HepG2 (cell line): ENCODE measurements around the gene CCDC116.

Experiments used
- CTCF ChIP-seq: sonication (generic); formaldehyde crosslinking; IDR thresholded peaks from 2 replicates; pipeline ENCODE4 v1.5.0; 2020; ENCODE audit warnings: mild to moderate bottlenecking, missing genetic modification reagents, moderate library complexity
- HNF4A ChIP-seq: sonication (generic); formaldehyde crosslinking; IDR thresholded peaks from 2 replicates; pipeline ENCODE4 v1.4.0; 2020; ENCODE audit warnings: missing genetic modification reagents
- RAD21 ChIP-seq: fragments of 450-650 bp; formaldehyde crosslinking; IDR thresholded peaks from 2 replicates; pipeline ENCODE4 v1.5.0; 2020; ENCODE audit warnings: mild to moderate bottlenecking
- RXRA ChIP-seq: sonication (generic); formaldehyde crosslinking; IDR thresholded peaks from 2 replicates; pipeline ENCODE4 v1.5.1; 2020; ENCODE audit warnings: missing genetic modification reagents
- SRF ChIP-seq: IDR thresholded peaks from 2 replicates; pipeline ENCODE4 v1.6.1; 2011; ENCODE audit warnings: mild to moderate bottlenecking, low read depth, low read length, moderate library complexity
- TSC22D2 ChIP-seq: sonication (generic); formaldehyde crosslinking; IDR thresholded peaks from 2 replicates; pipeline ENCODE4 v1.5.1; 2020; ENCODE audit warnings: missing genetic modification reagents, mild to moderate bottlenecking, borderline replicate concordance
- ZNF530 ChIP-seq: sonication (generic); formaldehyde crosslinking; IDR thresholded peaks from 2 replicates; pipeline ENCODE4 v1.5.0; 2020; ENCODE audit warnings: low read depth, mild to moderate bottlenecking, missing genetic modification reagents
- TF ChIP-seq, protein P1 (sequence below): IDR thresholded peaks from 2 replicates; pipeline ENCODE4 v1.6.1; 2016; ENCODE audit warnings: missing compliant biosample characterization, missing genetic modification reagents, borderline replicate concordance
- TF ChIP-seq, protein P2 (sequence below): sonication (generic); formaldehyde crosslinking; IDR thresholded peaks from 2 replicates; pipeline ENCODE4 v1.8.1; 2023; ENCODE audit warnings: missing genetic modification reagents, inconsistent platforms, borderline replicate concordance

DNA sequence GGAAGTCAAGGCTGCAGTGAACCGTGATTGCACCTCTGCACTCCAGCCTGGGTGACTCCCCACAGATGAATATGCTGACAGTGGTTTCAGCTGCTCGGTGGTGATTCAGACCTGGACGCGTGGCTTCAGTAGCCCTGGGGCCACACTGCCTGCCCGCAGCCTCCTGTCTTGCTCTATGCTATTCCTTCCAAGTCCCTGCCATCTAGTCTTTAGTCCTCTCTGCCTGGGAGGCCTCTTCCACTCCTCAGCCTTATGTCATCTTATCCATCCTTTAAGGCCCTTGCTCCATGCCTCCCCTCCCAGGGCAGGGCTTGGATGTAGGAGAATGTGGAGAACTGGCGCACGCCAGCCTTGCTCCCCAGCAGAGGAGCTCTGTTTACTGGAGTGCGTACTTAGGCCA, 25.8 kb upstream of the CCDC116 start:
- TF ChIP-seq, protein P1, sequence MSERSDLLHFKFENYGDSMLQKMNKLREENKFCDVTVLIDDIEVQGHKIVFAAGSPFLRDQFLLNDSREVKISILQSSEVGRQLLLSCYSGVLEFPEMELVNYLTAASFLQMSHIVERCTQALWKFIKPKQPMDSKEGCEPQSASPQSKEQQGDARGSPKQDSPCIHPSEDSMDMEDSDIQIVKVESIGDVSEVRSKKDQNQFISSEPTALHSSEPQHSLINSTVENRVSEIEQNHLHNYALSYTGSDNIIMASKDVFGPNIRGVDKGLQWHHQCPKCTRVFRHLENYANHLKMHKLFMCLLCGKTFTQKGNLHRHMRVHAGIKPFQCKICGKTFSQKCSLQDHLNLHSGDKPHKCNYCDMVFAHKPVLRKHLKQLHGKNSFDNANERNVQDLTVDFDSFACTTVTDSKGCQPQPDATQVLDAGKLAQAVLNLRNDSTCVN (CRISPR knock-in tag), result no peak
- no peak for TF ChIP-seq SRF
- no peak for TF ChIP-seq CTCF (CRISPR knock-in tag)
- TF ChIP-seq ZNF530 (CRISPR knock-in tag), result no peak
- no peak for TF ChIP-seq RAD21 (CRISPR knock-in tag)
- no peak for TF ChIP-seq HNF4A
- no peak for TF ChIP-seq TSC22D2
- TF ChIP-seq RXRA (CRISPR knock-in tag), result no peak
- TF ChIP-seq, protein P2, sequence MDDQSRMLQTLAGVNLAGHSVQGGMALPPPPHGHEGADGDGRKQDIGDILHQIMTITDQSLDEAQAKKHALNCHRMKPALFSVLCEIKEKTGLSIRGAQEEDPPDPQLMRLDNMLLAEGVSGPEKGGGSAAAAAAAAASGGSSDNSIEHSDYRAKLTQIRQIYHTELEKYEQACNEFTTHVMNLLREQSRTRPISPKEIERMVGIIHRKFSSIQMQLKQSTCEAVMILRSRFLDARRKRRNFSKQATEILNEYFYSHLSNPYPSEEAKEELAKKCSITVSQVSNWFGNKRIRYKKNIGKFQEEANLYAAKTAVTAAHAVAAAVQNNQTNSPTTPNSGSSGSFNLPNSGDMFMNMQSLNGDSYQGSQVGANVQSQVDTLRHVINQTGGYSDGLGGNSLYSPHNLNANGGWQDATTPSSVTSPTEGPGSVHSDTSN (CRISPR knock-in tag), result no peak
